Transverse colon (tissue), 4 donors: ENCODE results near the gene MC2R. TPM values are rescaled to one million over a fixed set of nuclear protein-coding genes. Genes with fewer than 3 reads are reported as not detected.

Experiments used
- DNase-seq: peaks from one replicate; pipeline ENCODE4 v3.0.0-alpha.2; 2019
- H3K27ac ChIP-seq, 4 donors: fragments of 200-600 bp; sonication (generic); 2 replicates each; pipeline ENCODE4 v1.5.1; 2016 to 2018; ENCODE audit warnings: inconsistent platforms in 4 of 4
- H3K27me3 ChIP-seq: fragments of 200-600 bp; sonication (generic); 2 replicates; pipeline ENCODE4 v1.5.1; 2017; ENCODE audit warnings: inconsistent platforms
- H3K36me3 ChIP-seq, 4 donors: fragments of 200-600 bp; sonication (generic); 2 replicates each; pipeline ENCODE4 v1.5.1; 2017 to 2019; ENCODE audit warnings: inconsistent platforms in 4 of 4
- H3K4me1 ChIP-seq, 4 donors: fragments of 200-600 bp; sonication (generic); 2 replicates each; pipeline ENCODE4 v1.5.1; 2017 to 2020; ENCODE audit warnings: inconsistent platforms in 4 of 4
- H3K4me3 ChIP-seq, 4 donors: fragments of 200-600 bp; sonication (generic); 1 replicate in 1 of 4; 2 replicates in 3 of 4; pipeline versions ENCODE4 v1.5.1 to v1.6.1; 2017 to 2019; ENCODE audit warnings: inconsistent platforms in 4 of 4
- H3K9me3 ChIP-seq, 2 donors: fragments of 200-600 bp; sonication (generic); 2 replicates each; pipeline ENCODE4 v1.5.1; 2017 to 2019; ENCODE audit warnings: inconsistent platforms in 2 of 2
- CTCF ChIP-seq, 5 experiments: fragments of 200-600 bp in 3 of 5; fragments of 450-650 bp in 2 of 5; sonication (generic) in 3 of 5; IDR thresholded peaks; 1 replicate in 2 of 5; 2 replicates in 3 of 5; pipeline ENCODE4 v1.5.1; 2016 to 2017; ENCODE audit warnings: antibody characterized with exemption in 5 of 5, inconsistent platforms in 3 of 5, mild to moderate bottlenecking in 2 of 5, moderate library complexity in 1 of 5
- EP300 ChIP-seq: sonication (generic); formaldehyde crosslinking; IDR thresholded peaks from one replicate; pipeline ENCODE4 v1.6.1; 2017; ENCODE audit warnings: antibody characterized with exemption, low read depth
- POLR2A ChIP-seq: fragments of 450-650 bp; IDR thresholded peaks from one replicate; pipeline ENCODE4 v1.6.1; 2016; ENCODE audit warnings: antibody characterized with exemption, mild to moderate bottlenecking, moderate library complexity
- POLR2AphosphoS5 ChIP-seq, 3 donors: sonication (generic); formaldehyde crosslinking; IDR thresholded peaks; one replicate each; pipeline ENCODE4 v1.6.1; 2016; ENCODE audit warnings: antibody characterized with exemption in 3 of 3
- WGBS, 2 donors: methylation state at CpG; one replicate each; pipeline ENCODE4 v1.1.5; 2018; ENCODE audit warnings: low coverage in 1 of 2; 5-methylcytosine and 5-hydroxymethylcytosine counted together
- in situ Hi-C, 4 donors: fragments of 200-750 bp; cut with MboI; loops; one replicate each; pipeline versions ENCODE4 v1.15.0 to v1.15.1; 2017; ENCODE audit warnings: low sequenced_read_pairs in 3 of 4, low pct_ligation_motif_present in 1 of 4, low pct_unique_long_range_greater_than_20kb in 1 of 4
- intact Hi-C: fragments of 100-400 bp; cut with DNase I; formaldehyde crosslinking; loops from one replicate; pipeline ENCODE4 v1.15.1; 2023; ENCODE audit warnings: low total_unique reads
- total RNA-seq, 4 donors: library from RNA; depleted of rRNA; stranded (reverse); fragments of >200 nt; gene quantifications; one replicate each; pipeline ENCODE4 v1.1.0, GENCODE V29; 2016

MC2R gene
- total RNA-seq, 4 donors from 2014 or later: not detected

GRCh38 chr18:13879492-13879891 lies 35.8 kb downstream of the MC2R start:
- Histone ChIP-seq H3K27me3 (no peaks in the 10 kb centered on the region), H3K27ac (no peak overlapping the region), H3K4me1 (no peaks in the 10 kb centered on the region), H3K4me3 (no peak overlapping the region), H3K9me3 (no peaks in the 10 kb centered on the region), H3K36me3 (no peaks in the 10 kb centered on the region)
- TF ChIP-seq POLR2AphosphoS5 (IDR thresholded peaks at IDR 0.05) (no peak), CTCF (IDR thresholded peaks at IDR 0.05) (no peak)
- no peak for DNase-seq
- in situ Hi-C loops (no loop called here), intact Hi-C loops (no loop called here)
- WGBS, 2 donors: 46% methylated on average over 7 of the region's 7 CpGs; no CpG with 5 or more reads in 1 of the 2 donors

- 70 to 100% methylated on average over 1 to 2 of the region's 2 CpGs for WGBS, 2 donors
- in situ Hi-C loops: no loop called here
- Histone ChIP-seq H3K36me3 (no peaks in the 10 kb centered on the region), H3K4me1 (no peaks in the 10 kb centered on the region), H3K27ac (no peak overlapping the region), H3K4me3 (no peak overlapping the region), H3K27me3 (no peaks in the 10 kb centered on the region), H3K9me3 (no peaks in the 10 kb centered on the region)
- no peak for DNase-seq
- no peak for TF ChIP-seq EP300
- TF ChIP-seq CTCF (IDR thresholded peaks at IDR 0.05): no peak
- no peak for TF ChIP-seq POLR2AphosphoS5 (IDR thresholded peaks at IDR 0.05)
- TF ChIP-seq POLR2A: no peak
- intact Hi-C loops: no loop called here
Observed at GRCh38 chr18:13878857-13879256, 36.5 kb downstream of the MC2R start.

- WGBS, 2 donors: 81 to 90% methylated on average over 2 to 4 of the region's 4 CpGs
- no peak overlapping the region for H3K4me3 ChIP-seq
- H3K27ac ChIP-seq: no peak overlapping the region
- intact Hi-C loops: no loop called here
- no peaks in the 10 kb centered on the region for H3K36me3 ChIP-seq
- in situ Hi-C loops: no loop called here
- no peaks in the 10 kb centered on the region for H3K4me1 ChIP-seq
- H3K27me3 ChIP-seq: peaks cover 6% of the 10 kb centered on the region
- no peaks in the 10 kb centered on the region for H3K9me3 ChIP-seq
- TF ChIP-seq POLR2A (no peak), POLR2AphosphoS5 (IDR thresholded peaks at IDR 0.05) (no peak), CTCF (IDR thresholded peaks at IDR 0.05) (no peak), EP300 (no peak)
- DNase-seq: no peak
Observed at GRCh38 chr18:13877157-13877556, 38.2 kb downstream of the MC2R start.

- DNase-seq: no peak
- no peak overlapping the region for H3K4me3 ChIP-seq
- WGBS, 2 donors: 71 to 84% methylated on average over 3 to 4 of the region's 4 CpGs
- in situ Hi-C loops: no loop called here
- H3K9me3 ChIP-seq: no peaks in the 10 kb centered on the region
- TF ChIP-seq CTCF (IDR thresholded peaks at IDR 0.05) (no peak), EP300 (no peak), POLR2A (no peak), POLR2AphosphoS5 (IDR thresholded peaks at IDR 0.05) (no peak)
- H3K27ac ChIP-seq: no peak overlapping the region
- H3K4me1 ChIP-seq: no peaks in the 10 kb centered on the region
- no peaks in the 10 kb centered on the region for H3K36me3 ChIP-seq
- peaks cover 18% of the 10 kb centered on the region for H3K27me3 ChIP-seq
- intact Hi-C loops: no loop called here
Observed at GRCh38 chr18:13874558-13874957, 40.8 kb downstream of the MC2R start.
